Activated T-helper 1 cell treated with anti-CD3 and anti-CD28 coated beads, Interleukin-12 subunit alpha, Interleukin-12 subunit beta, Interleukin-2, Interleukin-4 antibody, amounts not matched to agents 30 ng/mL and 10 ng/mL and 1 ng/mL, durations not matched to agents 14 hours and 24 hours and 36 hours (primary cell): ENCODE results near the gene PTPRB. TPM values are rescaled to one million over a fixed set of nuclear protein-coding genes. Genes with fewer than 3 reads are reported as not detected.

Experiments
- DNase-seq: peaks from one replicate; pipeline ENCODE4 v3.0.0; 2021; ENCODE audit warnings: low spot score
- H3K27ac Mint-ChIP-seq: one replicate; pipeline ENCODE4 v1.8.0; 2021; ENCODE audit warnings: mild to moderate bottlenecking, mixed read lengths
- H3K27me3 Mint-ChIP-seq: one replicate; pipeline ENCODE4 v1.8.0; 2022; ENCODE audit warnings: mild to moderate bottlenecking, moderate library complexity, mixed read lengths; ENCODE audit not compliant: insufficient read depth
- H3K36me3 Mint-ChIP-seq: one replicate; pipeline ENCODE4 v1.8.0; 2021; ENCODE audit warnings: low read depth, mixed read lengths
- H3K4me1 Mint-ChIP-seq: one replicate; pipeline ENCODE4 v1.8.0; 2021; ENCODE audit warnings: low read depth, mixed read lengths
- H3K4me3 Mint-ChIP-seq: one replicate; pipeline ENCODE4 v1.8.0; 2021; ENCODE audit warnings: mild to moderate bottlenecking, moderate library complexity, mixed read lengths
- H3K9me3 Mint-ChIP-seq: one replicate; pipeline ENCODE4 v1.8.0; 2021; ENCODE audit warnings: mixed read lengths
- intact Hi-C: fragments of 100-400 bp; cut with micrococcal nuclease; formaldehyde crosslinking; loops from one replicate; pipeline ENCODE4 v1.15.1; 2024
- total RNA-seq: library from RNA; stranded (reverse); gene quantifications from 2 replicates; pipeline ENCODE4 v1.2.3, GENCODE V29; 2022

The PTPRB gene
- total RNA-seq, 1 donor from 2014 or later, result not detected

- Mint-ChIP-seq H3K36me3 (no peaks in the 10 kb centered on the region), H3K27ac (no peak overlapping the region), H3K27me3 (no peaks in the 10 kb centered on the region), H3K4me1 (no peaks in the 10 kb centered on the region), H3K9me3 (no peaks in the 10 kb centered on the region), H3K4me3 (no peak overlapping the region)
- intact Hi-C loops, result no loop called here
- DNase-seq, result no peak
Observed at GRCh38 chr12:70659077-70659606, 21.9 kb upstream of the PTPRB start.

- intact Hi-C loops, result no loop called here
- H3K4me1 Mint-ChIP-seq, result no peaks in the 10 kb centered on the region
- DNase-seq, result no peak
- H3K27me3 Mint-ChIP-seq, result peaks cover 7% of the 10 kb centered on the region
- no peaks in the 10 kb centered on the region for H3K9me3 Mint-ChIP-seq
- no peaks in the 10 kb centered on the region for H3K36me3 Mint-ChIP-seq
- no peak overlapping the region for H3K27ac Mint-ChIP-seq
- H3K4me3 Mint-ChIP-seq, result no peak overlapping the region
Observed at GRCh38 chr12:70657616-70658286, 20.5 kb upstream of the PTPRB start.

- Mint-ChIP-seq H3K36me3 (no peaks in the 10 kb centered on the region), H3K4me3 (no peak overlapping the region), H3K4me1 (no peaks in the 10 kb centered on the region), H3K27ac (no peak overlapping the region), H3K9me3 (no peaks in the 10 kb centered on the region), H3K27me3 (peaks cover 7% of the 10 kb centered on the region)
- intact Hi-C loops, result no loop called here
- no peak for DNase-seq
Observed at GRCh38 chr12:70652451-70652850, 15.2 kb upstream of the PTPRB start.

- Mint-ChIP-seq H3K27me3 (peaks cover 7% of the 10 kb centered on the region), H3K4me1 (peaks cover 5% of the 10 kb centered on the region), H3K27ac (no peak overlapping the region), H3K4me3 (no peak overlapping the region), H3K9me3 (no peaks in the 10 kb centered on the region), H3K36me3 (no peaks in the 10 kb centered on the region)
- DNase-seq, result no peak
- intact Hi-C loops, result no loop called here
Observed at GRCh38 chr12:70648831-70649230, 11.6 kb upstream of the PTPRB start.

GRCh38 chr12:70648191-70648590 is 11.0 kb upstream of the PTPRB start:
- no peaks in the 10 kb centered on the region for H3K9me3 Mint-ChIP-seq

GRCh38 chr12:70646850-70647249 is 9.6 kb upstream of the PTPRB start:
- Mint-ChIP-seq H3K36me3 (no peaks in the 10 kb centered on the region), H3K9me3 (no peaks in the 10 kb centered on the region), H3K27me3 (no peaks in the 10 kb centered on the region), H3K4me3 (no peak overlapping the region), H3K27ac (no peak overlapping the region), H3K4me1 (peaks cover 5% of the 10 kb centered on the region)
- DNase-seq, result no peak
- intact Hi-C loops, result no loop called here

More at GRCh38 chr12:70648191-70648590, 11.0 kb upstream of the PTPRB start:
- no peak overlapping the region for H3K4me3 Mint-ChIP-seq
- peaks cover 4% of the 10 kb centered on the region for H3K27me3 Mint-ChIP-seq
- H3K36me3 Mint-ChIP-seq, result no peaks in the 10 kb centered on the region
- H3K4me1 Mint-ChIP-seq, result peaks cover 5% of the 10 kb centered on the region
- intact Hi-C loops, result no loop called here
- no peak overlapping the region for H3K27ac Mint-ChIP-seq
- no peak for DNase-seq

- no peak overlapping the region for H3K4me3 Mint-ChIP-seq
- no peaks in the 10 kb centered on the region for H3K9me3 Mint-ChIP-seq
- H3K27ac Mint-ChIP-seq, result no peak overlapping the region
- no peaks in the 10 kb centered on the region for H3K27me3 Mint-ChIP-seq
- H3K4me1 Mint-ChIP-seq, result peaks cover 5% of the 10 kb centered on the region
- DNase-seq, result no peak
- H3K36me3 Mint-ChIP-seq, result no peaks in the 10 kb centered on the region
- intact Hi-C loops, result no loop called here
Observed at GRCh38 chr12:70645494-70646317, 8.5 kb upstream of the PTPRB start.

- H3K36me3 Mint-ChIP-seq, result no peaks in the 10 kb centered on the region
- H3K4me3 Mint-ChIP-seq, result no peak overlapping the region
- no peaks in the 10 kb centered on the region for H3K9me3 Mint-ChIP-seq
- DNase-seq, result no peak
- peaks cover 5% of the 10 kb centered on the region for H3K4me1 Mint-ChIP-seq
- intact Hi-C loops, result no loop called here
- H3K27me3 Mint-ChIP-seq, result no peaks in the 10 kb centered on the region
- H3K27ac Mint-ChIP-seq, result no peak overlapping the region
Observed at GRCh38 chr12:70644861-70645260, 7.6 kb upstream of the PTPRB start.

- peaks cover 5% of the 10 kb centered on the region for H3K4me1 Mint-ChIP-seq
- H3K4me3 Mint-ChIP-seq, result no peak overlapping the region
- no peaks in the 10 kb centered on the region for H3K9me3 Mint-ChIP-seq
- H3K27ac Mint-ChIP-seq, result no peak overlapping the region
- no peak for DNase-seq
- intact Hi-C loops, result no loop called here
- no peaks in the 10 kb centered on the region for H3K27me3 Mint-ChIP-seq
- H3K36me3 Mint-ChIP-seq, result no peaks in the 10 kb centered on the region
Observed at GRCh38 chr12:70643939-70644338, 6.7 kb upstream of the PTPRB start.

- no peak for DNase-seq
- Mint-ChIP-seq H3K9me3 (no peaks in the 10 kb centered on the region), H3K27me3 (no peaks in the 10 kb centered on the region), H3K36me3 (no peaks in the 10 kb centered on the region), H3K4me1 (peaks cover 5% of the 10 kb centered on the region), H3K27ac (no peak overlapping the region), H3K4me3 (no peak overlapping the region)
- intact Hi-C loops, result no loop called here
Observed at GRCh38 chr12:70641691-70642090, 4.5 kb upstream of the PTPRB start.

- no peaks in the 10 kb centered on the region for H3K27me3 Mint-ChIP-seq
- H3K9me3 Mint-ChIP-seq, result no peaks in the 10 kb centered on the region
- no peak for DNase-seq
- H3K4me3 Mint-ChIP-seq, result no peak overlapping the region
- H3K27ac Mint-ChIP-seq, result no peak overlapping the region
- H3K4me1 Mint-ChIP-seq, result peaks cover 3% of the 10 kb centered on the region
- H3K36me3 Mint-ChIP-seq, result no peaks in the 10 kb centered on the region
- intact Hi-C loops, result no loop called here
Observed at GRCh38 chr12:70640901-70641300, 3.7 kb upstream of the PTPRB start.

- Mint-ChIP-seq H3K27ac (no peak overlapping the region), H3K9me3 (no peaks in the 10 kb centered on the region), H3K4me1 (no peaks in the 10 kb centered on the region), H3K4me3 (no peak overlapping the region), H3K36me3 (no peaks in the 10 kb centered on the region), H3K27me3 (peaks cover 2% of the 10 kb centered on the region)
- intact Hi-C loops, result no loop called here
- no peak for DNase-seq
Observed at GRCh38 chr12:70639535-70639934, 2.3 kb upstream of the PTPRB start.

- H3K9me3 Mint-ChIP-seq, result no peaks in the 10 kb centered on the region
- H3K36me3 Mint-ChIP-seq, result no peaks in the 10 kb centered on the region
Observed at GRCh38 chr12:70638639-70639360, 1.6 kb upstream of the PTPRB start.

More at GRCh38 chr12:70638639-70639360, 1.6 kb upstream of the PTPRB start:
- Mint-ChIP-seq H3K4me3 (no peak overlapping the region), H3K27ac (no peak overlapping the region), H3K27me3 (peaks cover 2% of the 10 kb centered on the region), H3K4me1 (no peaks in the 10 kb centered on the region)
- intact Hi-C loops, result no loop called here
- DNase-seq, result no peak
